Spleen (tissue), 11 donors: ENCODE data around the gene KCTD1. TPM values are rescaled to one million over a fixed set of nuclear protein-coding genes. Genes with fewer than 3 reads are reported as not detected.

ENCODE experiments used
- DNase-seq: peaks from one replicate; pipeline ENCODE4 v3.0.0-alpha.2; 2020
- H3K27ac ChIP-seq, 8 donors: fragments of 200-600 bp; sonication (generic) in 7 of 8; 1 replicate in 4 of 8; 2 replicates in 4 of 8; pipeline versions ENCODE4 v1.5.0 to v1.8.0; 2016 to 2021; ENCODE audit warnings: inconsistent platforms in 4 of 8, mild to moderate bottlenecking in 4 of 8, moderate library complexity in 1 of 8
- H3K27me3 ChIP-seq, 7 donors: fragments of 200-600 bp; sonication (generic) in 6 of 7; replicated peaks in 1 of 7; 1 replicate in 4 of 7; 2 replicates in 3 of 7; pipeline versions ENCODE4 v1.5.0 to v1.8.0; 2016 to 2021; ENCODE audit warnings: inconsistent platforms in 3 of 7, mild to moderate bottlenecking in 1 of 7
- H3K36me3 ChIP-seq, 6 donors: fragments of 200-600 bp; sonication (generic) in 5 of 6; 1 replicate in 4 of 6; 2 replicates in 2 of 6; pipeline versions ENCODE4 v1.5.0 to v1.8.0; 2016 to 2021; ENCODE audit warnings: inconsistent platforms in 2 of 6
- H3K4me1 ChIP-seq, 6 donors: fragments of 200-600 bp; sonication (generic) in 5 of 6; 1 replicate in 3 of 6; 2 replicates in 3 of 6; pipeline versions ENCODE4 v1.5.0 to v1.8.0; 2016 to 2021; ENCODE audit warnings: inconsistent platforms in 3 of 6
- H3K4me3 ChIP-seq, 8 donors: fragments of 200-600 bp; sonication (generic) in 7 of 8; 1 replicate in 4 of 8; 2 replicates in 4 of 8; pipeline versions ENCODE4 v1.5.0 to v1.8.0; 2016 to 2021; ENCODE audit warnings: inconsistent platforms in 4 of 8, mild to moderate bottlenecking in 4 of 8, moderate library complexity in 2 of 8
- H3K9me3 ChIP-seq, 8 donors: fragments of 200-600 bp; sonication (generic) in 7 of 8; 1 replicate in 4 of 8; 2 replicates in 4 of 8; pipeline versions ENCODE4 v1.5.0 to v1.8.0; 2016 to 2021; ENCODE audit warnings: inconsistent platforms in 4 of 8
- CTCF ChIP-seq, 11 experiments: fragments of 200-600 bp in 7 of 11; fragments of 450-650 bp in 4 of 11; sonication (generic) in 4 of 11; IDR thresholded peaks in 8 of 11; conservative IDR thresholded peaks in 3 of 11; 1 replicate in 7 of 11; 2 replicates in 4 of 11; pipeline versions ENCODE4 v1.4.0 to v1.8.0; 2016 to 2021; ENCODE audit warnings: antibody characterized with exemption in 11 of 11, inconsistent platforms in 4 of 11, mild to moderate bottlenecking in 1 of 11
- POLR2A ChIP-seq, 3 donors: fragments of 450-650 bp; IDR thresholded peaks; one replicate each; pipeline ENCODE4 v1.5.1; 2017; ENCODE audit warnings: antibody characterized with exemption in 3 of 3, mild to moderate bottlenecking in 1 of 3
- POLR2AphosphoS5 ChIP-seq, 3 donors: sonication (generic); formaldehyde crosslinking; IDR thresholded peaks; one replicate each; pipeline ENCODE4 v1.5.1; 2017; ENCODE audit warnings: antibody characterized with exemption in 3 of 3
- WGBS, 5 donors: extraction: QIAGEN DNeasy Blood & Tissue Kit in 3 of 5; methylation state at CpG; one replicate each; pipeline versions ENCODE4 v1.1.5 to v1.1.7; 2013 to 2018; 5-methylcytosine and 5-hydroxymethylcytosine counted together
- intact Hi-C: fragments of 100-400 bp; cut with DNase I; formaldehyde crosslinking; loops from one replicate; pipeline ENCODE4 v1.15.0; 2023; ENCODE audit warnings: low total_unique reads
- polyA plus RNA-seq, 3 donors: library from polyadenylated mRNA; stranded (reverse); fragments of 200-250 nt; gene quantifications; one replicate each; pipeline ENCODE4 v1.2.1, GENCODE V29; 2013
- total RNA-seq, 7 donors: library from RNA; depleted of rRNA in 3 of 7; stranded (reverse); fragments of >200 nt in 3 of 7; fragmentation: NEBNext Ultra II Directional in 4 of 7; extraction: Animal tissue kit (Norgen Biotek cat#: 25700) in 4 of 7; gene quantifications; one replicate each; pipeline versions ENCODE4 v1.1.0 to v1.2.1, GENCODE V29; 2016 to 2021
- donor health status: healthy with polysubstance abuse.
- donor health status: DM: no; HTN: no; CAD: no; lungs with moderate emphysema.
- donor health status: DM: no; HTN: no; CAD: no.
- donor health status: Bipolar disorder and iron deficiency.
- donor health status: healthy.
- donor health status: DM: no; HTN: no; CAD: no.
- donor health status: DM: yes; HTN: yes; CAD: no.

KCTD1 gene
- total and polyA plus RNA-seq, 10 donors: 1.6 to 11.8 (median 6.6) TPM

- DNase-seq: no peak
- no peak overlapping the region for H3K4me3 ChIP-seq
- no peaks in the 10 kb centered on the region for H3K9me3 ChIP-seq
- H3K27me3 ChIP-seq: no peaks in the 10 kb centered on the region
- no peaks in the 10 kb centered on the region for H3K4me1 ChIP-seq
- H3K36me3 ChIP-seq: no peaks in the 10 kb centered on the region
- TF ChIP-seq POLR2A (IDR thresholded peaks at IDR 0.05) (no peak), CTCF (IDR thresholded peaks at IDR 0.05 in 8 of 11, conservative IDR thresholded peaks at IDR 0.05 in 3 of 11) (no peak), POLR2AphosphoS5 (IDR thresholded peaks at IDR 0.05) (no peak)
- intact Hi-C loops: no loop called here
- WGBS, 5 donors: 88 to 94% (median 92%) methylated on average over 4 of the region's 4 CpGs
- no peak overlapping the region for H3K27ac ChIP-seq
These were observed 29.2 kb downstream of the KCTD1 start for GRCh38 chr18:26519114-26519513.

GRCh38 chr18:26516964-26517363 lies 31.4 kb downstream of the KCTD1 start:
- Histone ChIP-seq H3K27ac (no peak overlapping the region), H3K9me3 (no peaks in the 10 kb centered on the region), H3K4me1 (peaks cover 0 to 6% (median 1%) of the 10 kb centered on the region in 6 donors), H3K4me3 (no peak overlapping the region), H3K27me3 (no peaks in the 10 kb centered on the region), H3K36me3 (no peaks in the 10 kb centered on the region)
- DNase-seq: no peak
- 79 to 89% (median 86%) methylated on average over 2 of the region's 2 CpGs for WGBS, 5 donors
- TF ChIP-seq POLR2A (IDR thresholded peaks at IDR 0.05) (no peak), POLR2AphosphoS5 (IDR thresholded peaks at IDR 0.05) (no peak), CTCF (IDR thresholded peaks at IDR 0.05 in 8 of 11, conservative IDR thresholded peaks at IDR 0.05 in 3 of 11) (no peak)
- intact Hi-C loops: no loop called here

DNA sequence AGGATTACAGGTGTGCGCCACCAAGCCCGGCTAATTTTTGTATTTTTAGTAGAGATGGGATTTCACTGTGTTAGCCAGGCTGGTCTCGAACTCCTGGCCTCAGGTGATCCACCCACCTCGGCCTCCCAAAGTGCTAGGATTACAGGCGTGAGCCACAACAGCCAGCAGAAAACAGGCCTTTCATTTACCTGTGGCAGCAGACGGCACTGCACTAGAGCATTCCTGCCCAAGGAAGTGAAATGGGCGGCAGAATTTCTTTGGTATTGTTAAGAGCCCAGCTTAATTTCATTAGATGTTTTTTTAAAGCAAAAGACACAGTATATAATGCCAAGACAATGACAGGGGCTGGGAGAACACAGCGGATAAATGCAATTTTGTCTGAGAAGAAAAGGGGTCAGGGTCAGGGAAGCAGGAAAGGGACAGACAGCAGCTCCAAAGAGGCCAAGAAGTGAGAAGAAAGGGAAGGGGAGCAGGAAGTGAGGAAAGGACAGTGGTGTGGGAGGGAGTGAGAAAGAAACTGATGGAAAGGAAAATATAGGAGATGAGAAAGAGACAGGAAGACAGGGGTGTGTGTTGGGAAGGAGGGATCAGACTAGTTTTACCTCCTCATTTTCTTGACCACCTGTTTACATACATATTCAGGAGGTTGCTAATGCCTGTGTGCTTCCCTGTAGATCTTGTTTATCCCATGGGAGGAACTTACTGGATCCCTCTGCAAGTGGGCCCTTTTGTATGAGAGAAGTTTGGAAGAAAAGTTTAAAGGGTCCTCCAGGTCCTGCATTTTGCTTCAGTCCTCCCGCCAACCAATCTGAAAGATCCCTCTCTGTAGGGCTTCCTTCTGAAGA lies 32.5 kb downstream of the KCTD1 start:
- 91 to 99% (median 95%) methylated on average over 9 of the region's 9 CpGs for WGBS, 5 donors
- DNase-seq: no peak
- H3K27ac ChIP-seq: no peak overlapping the region

GRCh38 chr18:26511339-26512071 lies 36.8 kb downstream of the KCTD1 start:
- Histone ChIP-seq H3K4me1 (peaks cover 0 to 25% (median 10%) of the 10 kb centered on the region in 6 donors), H3K27me3 (no peaks in the 10 kb centered on the region), H3K9me3 (no peaks in the 10 kb centered on the region), H3K36me3 (no peaks in the 10 kb centered on the region), H3K27ac (peak overlapping the region in 5 of 8 donors; percentile 0 to 54 (median 31)), H3K4me3 (no peak overlapping the region)
- intact Hi-C loops: no loop called here
- TF ChIP-seq POLR2AphosphoS5 (IDR thresholded peaks at IDR 0.05): no peak
- no peak for TF ChIP-seq POLR2A (IDR thresholded peaks at IDR 0.05)
- DNase-seq: no peak
- 54 to 62% (median 60%) methylated on average over 10 of the region's 10 CpGs for WGBS, 5 donors

More for the DNA sequence above, 32.5 kb downstream of the KCTD1 start:
- no peak for TF ChIP-seq POLR2A (IDR thresholded peaks at IDR 0.05)
- no peaks in the 10 kb centered on the region for H3K9me3 ChIP-seq
- no peaks in the 10 kb centered on the region for H3K36me3 ChIP-seq
- no peaks in the 10 kb centered on the region for H3K27me3 ChIP-seq
- intact Hi-C loops: no loop called here
- no peak overlapping the region for H3K4me3 ChIP-seq
- H3K4me1 ChIP-seq: peaks cover 0 to 15% (median 5%) of the 10 kb centered on the region in 6 donors

- Histone ChIP-seq H3K9me3 (no peaks in the 10 kb centered on the region), H3K36me3 (no peaks in the 10 kb centered on the region), H3K27ac (no peak overlapping the region), H3K4me1 (peaks cover 0 to 25% (median 10%) of the 10 kb centered on the region in 6 donors), H3K4me3 (no peak overlapping the region), H3K27me3 (no peaks in the 10 kb centered on the region)
- no peak for TF ChIP-seq POLR2A (IDR thresholded peaks at IDR 0.05)
- no peak for TF ChIP-seq POLR2AphosphoS5 (IDR thresholded peaks at IDR 0.05)
- no peak for TF ChIP-seq CTCF (IDR thresholded peaks at IDR 0.05 in 8 of 11, conservative IDR thresholded peaks at IDR 0.05 in 3 of 11)
- no peak for DNase-seq
- WGBS, 5 donors: 77 to 89% (median 82%) methylated on average over 3 of the region's 3 CpGs
- intact Hi-C loops: no loop called here
These were observed 38.0 kb downstream of the KCTD1 start for GRCh38 chr18:26510337-26510736.
